ENCODE measurements around the gene LRRC75A. TPM values are rescaled to one million over a fixed set of nuclear protein-coding genes. Genes with fewer than 3 reads are reported as not detected.

The LRRC75A gene
- total RNA-seq, 1 experiment from 2014 or later = 10.1 TPM

- Histone ChIP-seq H3K4me1 (ENCODE audit: insufficient read depth, low read length) (no peaks in the 10 kb centered on the region; the same call in 1 of the 2 replicates), H4K20me1 (ENCODE audit: control insufficient read depth, insufficient read depth, insufficient read length) (no peaks in the 10 kb centered on the region), H2BK120ac (ENCODE audit: low read depth, low read length, poor library complexity, severe bottlenecking) (no peak overlapping the region), H3K79me2 (ENCODE audit: insufficient read depth, low read length) (no peaks in the 10 kb centered on the region), H3K14ac (ENCODE audit: insufficient read depth, low read length) (no peak overlapping the region), H3K18ac (ENCODE audit: insufficient read length, low read depth, low read length) (no peak overlapping the region), H3K56ac (ENCODE audit: insufficient read length, low read depth, low read length) (no peak overlapping the region), H3K4me2 (ENCODE audit: insufficient read depth, insufficient read length, low read length) (no peak overlapping the region), H4K5ac (ENCODE audit: insufficient read length, low read depth, low read length) (no peak overlapping the region), H2BK20ac (ENCODE audit: low read depth, low read length, poor library complexity, severe bottlenecking) (no peak overlapping the region), H3K27ac (ENCODE audit: insufficient read length, low read depth, low read length) (no peak overlapping the region), H3T11ph (ENCODE audit: low read length) (no peak overlapping the region), H2AFZ (ENCODE audit: low read length) (no peak overlapping the region), H3K23ac (ENCODE audit: insufficient read length, low read depth, low read length) (no peak overlapping the region), H3K4ac (ENCODE audit: low read depth, low read length) (no peak overlapping the region), H3K27me3 (ENCODE audit: insufficient read depth, low read length) (no peaks in the 10 kb centered on the region), H4K91ac (ENCODE audit: insufficient read length, low read depth, low read length) (no peak overlapping the region), H2AK5ac (ENCODE audit: insufficient read length, low read length) (no peak overlapping the region), H3K23me2 (ENCODE audit: insufficient read length, low read depth, low read length, poor library complexity, severe bottlenecking) (no peaks in the 10 kb centered on the region), H3K9me3 (ENCODE audit: control insufficient read depth, low read depth, low read length) (no peaks in the 10 kb centered on the region), H2BK12ac (ENCODE audit: insufficient read length, low read depth, low read length) (no peak overlapping the region), H3K9ac (ENCODE audit: extremely low read depth, insufficient read length, low read length) (no peak overlapping the region), H4K8ac (replicated peaks; ENCODE audit: insufficient read length, low read depth, low read length) (no peak overlapping the region), H2BK5ac (ENCODE audit: insufficient read length, low read length) (no peak overlapping the region), H2BK15ac (ENCODE audit: low read depth, low read length) (no peak overlapping the region), H3K79me1 (ENCODE audit: insufficient read depth, low read depth, low read length, poor library complexity, severe bottlenecking) (no peaks in the 10 kb centered on the region)
- no peak for DNase-seq
- Mint-ChIP-seq H3K36me3 (ENCODE audit: insufficient read depth in 1 of 3, low read depth in 3 of 3) (no peaks in the 10 kb centered on the region), H3K27ac (no peak overlapping the region), H3K9me3 (no peaks in the 10 kb centered on the region), H3K4me3 (no peak overlapping the region), H3K4me1 (peaks cover 15 to 27% of the 10 kb centered on the region in 2 experiments; a peak in 3 of 4 replicates), H3K27me3 (ENCODE audit: low read depth) (peaks cover 1% of the 10 kb centered on the region)
- no peak for TF ChIP-seq CTCF (conservative IDR thresholded peaks at IDR 0.05)
- WGBS (ENCODE audit: extremely low coverage, insufficient read length, low lambda C conversion rate) = no CpG with 5 or more reads among the region's 2 CpGs
Measured at GRCh38 chr17:16418685-16419068, 73.3 kb downstream of the LRRC75A start.
